C4-2B (cell line): ENCODE measurements around the gene ZNF227.

Experiments used
- ZFX ChIP-seq: fragments of 450-650 bp; IDR thresholded peaks from 2 replicates; pipeline ENCODE4 v1.6.1; 2017
- TF ChIP-seq, protein P1 (sequence below): fragments of 450-650 bp; conservative IDR thresholded peaks from 2 replicates; pipeline ENCODE4 v1.5.1; 2017; ENCODE audit warnings: mild to moderate bottlenecking

DNA sequence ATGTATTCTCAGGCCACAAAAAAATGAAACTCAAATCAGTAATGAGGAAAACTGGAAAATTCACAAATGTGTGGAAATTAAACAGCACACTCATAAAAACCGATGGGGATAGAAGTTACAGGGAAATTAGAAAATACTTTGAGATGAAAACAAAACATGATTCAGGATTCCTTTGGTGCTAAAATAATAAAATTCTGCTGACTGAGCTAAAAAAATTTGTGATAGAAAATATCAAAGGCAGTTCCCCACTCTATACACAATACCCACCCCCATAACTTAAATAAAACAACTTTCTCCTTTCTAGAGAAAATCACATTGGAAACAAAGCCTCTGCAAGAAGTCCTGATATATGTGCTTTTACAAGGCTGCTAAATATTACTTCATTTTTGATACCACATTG is 45.8 kb downstream of the ZNF227 start:
- TF ChIP-seq, protein P1, sequence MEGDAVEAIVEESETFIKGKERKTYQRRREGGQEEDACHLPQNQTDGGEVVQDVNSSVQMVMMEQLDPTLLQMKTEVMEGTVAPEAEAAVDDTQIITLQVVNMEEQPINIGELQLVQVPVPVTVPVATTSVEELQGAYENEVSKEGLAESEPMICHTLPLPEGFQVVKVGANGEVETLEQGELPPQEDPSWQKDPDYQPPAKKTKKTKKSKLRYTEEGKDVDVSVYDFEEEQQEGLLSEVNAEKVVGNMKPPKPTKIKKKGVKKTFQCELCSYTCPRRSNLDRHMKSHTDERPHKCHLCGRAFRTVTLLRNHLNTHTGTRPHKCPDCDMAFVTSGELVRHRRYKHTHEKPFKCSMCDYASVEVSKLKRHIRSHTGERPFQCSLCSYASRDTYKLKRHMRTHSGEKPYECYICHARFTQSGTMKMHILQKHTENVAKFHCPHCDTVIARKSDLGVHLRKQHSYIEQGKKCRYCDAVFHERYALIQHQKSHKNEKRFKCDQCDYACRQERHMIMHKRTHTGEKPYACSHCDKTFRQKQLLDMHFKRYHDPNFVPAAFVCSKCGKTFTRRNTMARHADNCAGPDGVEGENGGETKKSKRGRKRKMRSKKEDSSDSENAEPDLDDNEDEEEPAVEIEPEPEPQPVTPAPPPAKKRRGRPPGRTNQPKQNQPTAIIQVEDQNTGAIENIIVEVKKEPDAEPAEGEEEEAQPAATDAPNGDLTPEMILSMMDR: no peak
- no peak for TF ChIP-seq ZFX
